ENCODE data around the gene FAM107B.

FAM107B gene

GRCh38 chr10:14489522-14490177, 285.0 kb downstream of the FAM107B start:
- TF ChIP-seq FOXP2 (optimal IDR thresholded peaks at IDR 0.05; ENCODE audit: borderline replicate concordance, extremely low read depth, extremely low read length, insufficient read depth) (no peak), REST (IDR thresholded peaks at IDR 0.05; ENCODE audit: insufficient read depth in 1 of 2, low read depth in 2 of 2, low read length in 2 of 2) (no peak), POLR2AphosphoS5 (IDR thresholded peaks at IDR 0.05; ENCODE audit: low read depth, low read length) (no peak), SIN3A (IDR thresholded peaks at IDR 0.05; ENCODE audit: borderline replicate concordance, insufficient read depth, low read length) (no peak), TAF1 (IDR thresholded peaks at IDR 0.05; ENCODE audit: borderline replicate concordance, insufficient read depth, low read length) (no peak)

- TF ChIP-seq FOXP2 (optimal IDR thresholded peaks at IDR 0.05; ENCODE audit: borderline replicate concordance, extremely low read depth, extremely low read length, insufficient read depth) (no peak), TAF1 (IDR thresholded peaks at IDR 0.05; ENCODE audit: borderline replicate concordance, insufficient read depth, low read length) (no peak), SIN3A (IDR thresholded peaks at IDR 0.05; ENCODE audit: borderline replicate concordance, insufficient read depth, low read length) (no peak), REST (IDR thresholded peaks at IDR 0.05; ENCODE audit: insufficient read depth in 1 of 2, low read depth in 2 of 2, low read length in 2 of 2) (no peak), POLR2AphosphoS5 (IDR thresholded peaks at IDR 0.05; ENCODE audit: low read depth, low read length) (no peak)
These were observed 287.2 kb downstream of the FAM107B start for GRCh38 chr10:14487488-14487883.

- TF ChIP-seq REST (IDR thresholded peaks at IDR 0.05; ENCODE audit: insufficient read depth in 1 of 2, low read depth in 2 of 2, low read length in 2 of 2) (no peak), POLR2AphosphoS5 (IDR thresholded peaks at IDR 0.05; ENCODE audit: low read depth, low read length) (no peak), FOXP2 (optimal IDR thresholded peaks at IDR 0.05; ENCODE audit: borderline replicate concordance, extremely low read depth, extremely low read length, insufficient read depth) (no peak), TAF1 (IDR thresholded peaks at IDR 0.05; ENCODE audit: borderline replicate concordance, insufficient read depth, low read length) (no peak), SIN3A (IDR thresholded peaks at IDR 0.05; ENCODE audit: borderline replicate concordance, insufficient read depth, low read length) (no peak)
These were observed 287.8 kb downstream of the FAM107B start for GRCh38 chr10:14486777-14487487.

GRCh38 chr10:14485986-14486385, 288.7 kb downstream of the FAM107B start:
- TF ChIP-seq TAF1 (IDR thresholded peaks at IDR 0.05; ENCODE audit: borderline replicate concordance, insufficient read depth, low read length) (no peak), FOXP2 (optimal IDR thresholded peaks at IDR 0.05; ENCODE audit: borderline replicate concordance, extremely low read depth, extremely low read length, insufficient read depth) (no peak), POLR2AphosphoS5 (IDR thresholded peaks at IDR 0.05; ENCODE audit: low read depth, low read length) (no peak), REST (IDR thresholded peaks at IDR 0.05; ENCODE audit: insufficient read depth in 1 of 2, low read depth in 2 of 2, low read length in 2 of 2) (no peak), SIN3A (IDR thresholded peaks at IDR 0.05; ENCODE audit: borderline replicate concordance, insufficient read depth, low read length) (no peak)

Measured in PFSK-1 (cell line).